ENCODE data around the gene ANKMY1.

The ANKMY1 gene

GRCh38 chr2:240467659-240468302, 90.0 kb downstream of the ANKMY1 start:
- no peak for DNase-seq

- no peak for DNase-seq
Observed at GRCh38 chr2:240467149-240467642, 90.6 kb downstream of the ANKMY1 start.

GRCh38 chr2:240466579-240467148, 91.1 kb downstream of the ANKMY1 start:
- no peak for DNase-seq

GRCh38 chr2:240465765-240466578, 91.8 kb downstream of the ANKMY1 start:
- no peak for DNase-seq

GRCh38 chr2:240465268-240465764, 92.5 kb downstream of the ANKMY1 start:
- no peak for DNase-seq

GRCh38 chr2:240464514-240465241, 93.1 kb downstream of the ANKMY1 start:
- no peak for DNase-seq

- no peak for DNase-seq
Observed at GRCh38 chr2:240463866-240464481, 93.8 kb downstream of the ANKMY1 start.

- DNase-seq = no peak
Observed at GRCh38 chr2:240463274-240463865, 94.4 kb downstream of the ANKMY1 start.

GRCh38 chr2:240462707-240463273, 95.0 kb downstream of the ANKMY1 start:
- no peak for DNase-seq

- no peak for DNase-seq
Observed at GRCh38 chr2:240462073-240462706, 95.6 kb downstream of the ANKMY1 start.

GRCh38 chr2:240461471-240462072, 96.2 kb downstream of the ANKMY1 start:
- DNase-seq = no peak

- DNase-seq = no peak
Observed at GRCh38 chr2:240460781-240461431, 96.9 kb downstream of the ANKMY1 start.

GRCh38 chr2:240460253-240460711, 97.5 kb downstream of the ANKMY1 start:
- no peak for DNase-seq

GRCh38 chr2:240459401-240460252, 98.2 kb downstream of the ANKMY1 start:
- no peak for DNase-seq

- no peak for DNase-seq
Observed at GRCh38 chr2:240458900-240459391, 98.8 kb downstream of the ANKMY1 start.

GRCh38 chr2:240458044-240458899, 99.5 kb downstream of the ANKMY1 start:
- DNase-seq = no peak

- DNase-seq = no peak
Observed at GRCh38 chr2:240457223-240458043, 100.4 kb downstream of the ANKMY1 start.
